ENCODE measurements around the gene MYO1E. TPM values are rescaled to one million over a fixed set of nuclear protein-coding genes. Genes with fewer than 3 reads are reported as not detected.

MYO1E gene
- total RNA-seq, 2 donors from 2014 or later = 47.8 to 65.6 TPM

- WGBS, 2 experiments (ENCODE audit: insufficient coverage in 1 of 2, insufficient read length in 1 of 2) = 93 to 94% methylated on average over 7 to 8 of the region's 9 CpGs
- no peak for TF ChIP-seq CTCF (conservative IDR thresholded peaks at IDR 0.05)
- Mint-ChIP-seq H3K4me1 (peaks cover 10% of the 10 kb centered on the region), H3K27ac (no peak overlapping the region), H3K9me3 (peaks cover 5% of the 10 kb centered on the region), H3K4me3 (no peak overlapping the region), H3K27me3 (ENCODE audit: insufficient read depth) (no peaks in the 10 kb centered on the region), H3K36me3 (ENCODE audit: low read depth) (peaks cover 30% of the 10 kb centered on the region)
- peaks cover 10% of the 10 kb centered on the region for H3K36me3 ChIP-seq (ENCODE audit: control insufficient read depth, insufficient read depth, low read length)
- H3K27ac ChIP-seq (ENCODE audit: low read depth, low read length) = no peak overlapping the region
- H3K27me3 ChIP-seq (ENCODE audit: control insufficient read depth, insufficient read depth, low read length, poor library complexity, severe bottlenecking) = no peaks in the 10 kb centered on the region
- H3K4me3 ChIP-seq (ENCODE audit: low read length) = no peak overlapping the region
- H3K9me3 ChIP-seq (ENCODE audit: control insufficient read depth, low read length) = peaks cover 11% of the 10 kb centered on the region
- H3K9ac ChIP-seq (ENCODE audit: extremely low read depth, low read length, poor library complexity, severe bottlenecking) = no peak overlapping the region
- no peak for DNase-seq
- no peaks in the 10 kb centered on the region for H3K4me1 ChIP-seq (ENCODE audit: control insufficient read depth, insufficient read depth, low read length)
These were observed 195.9 kb downstream of the MYO1E start for GRCh38 chr15:59176653-59177316.

DNA sequence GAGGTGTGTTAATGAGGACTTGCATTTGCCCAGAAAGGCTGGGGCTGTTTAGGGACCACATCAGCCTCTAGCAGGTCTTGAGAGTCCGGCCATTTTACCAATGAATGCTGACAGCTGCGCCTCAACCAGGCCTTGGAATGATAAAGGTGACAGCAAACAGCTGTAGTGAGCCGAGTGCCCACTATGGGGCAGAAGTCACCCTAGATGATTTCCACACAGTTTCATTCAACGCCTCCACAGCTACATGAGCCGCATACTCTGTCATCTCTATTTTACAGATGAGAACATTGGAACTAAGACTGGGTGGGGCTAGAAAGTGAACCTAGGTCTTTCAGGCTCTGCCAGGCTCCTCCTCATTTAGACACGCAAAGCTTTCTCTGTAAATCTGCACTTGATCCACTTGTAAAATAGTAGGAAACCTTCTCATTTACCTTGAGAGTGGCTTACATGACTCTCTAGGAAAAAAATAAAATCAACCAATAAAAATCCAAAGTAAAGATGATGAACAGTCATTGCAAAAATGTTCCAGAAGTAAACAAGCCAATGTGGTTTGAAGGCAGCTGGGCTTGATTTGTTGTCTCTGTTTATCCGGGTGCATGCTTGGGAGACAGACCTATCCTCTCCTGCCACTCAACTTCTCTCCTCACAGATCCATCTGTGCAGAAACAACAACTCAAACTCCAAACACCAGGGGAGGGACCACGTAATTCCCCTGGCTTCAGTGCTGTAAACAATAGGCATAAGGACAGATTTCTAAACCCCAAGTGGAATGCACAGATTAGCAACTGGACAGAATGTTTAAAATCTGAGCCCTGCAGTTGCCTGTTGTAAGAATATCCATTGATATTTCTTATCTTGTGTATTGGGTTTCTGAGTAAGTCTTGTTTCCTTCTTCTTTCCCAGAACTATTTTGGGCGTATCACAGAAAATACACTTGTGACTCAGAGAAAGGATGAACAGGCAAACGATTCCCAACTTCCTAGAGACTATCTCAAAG lies 197.5 kb downstream of the MYO1E start:
- Mint-ChIP-seq H3K9me3 (no peaks in the 10 kb centered on the region), H3K27ac (peak overlapping the region; percentile 16), H3K4me3 (no peak overlapping the region), H3K27me3 (ENCODE audit: insufficient read depth) (no peaks in the 10 kb centered on the region), H3K4me1 (peaks cover 17% of the 10 kb centered on the region), H3K36me3 (ENCODE audit: low read depth) (peaks cover 27% of the 10 kb centered on the region)
- H3K9ac ChIP-seq (ENCODE audit: extremely low read depth, low read length, poor library complexity, severe bottlenecking) = no peak overlapping the region
- peak; percentile 85 for DNase-seq
- no peak overlapping the region for H3K4me3 ChIP-seq (ENCODE audit: low read length)
- peaks cover 7% of the 10 kb centered on the region for H3K9me3 ChIP-seq (ENCODE audit: control insufficient read depth, low read length)
- H3K36me3 ChIP-seq (ENCODE audit: control insufficient read depth, insufficient read depth, low read length) = peaks cover 10% of the 10 kb centered on the region
- H3K27me3 ChIP-seq (ENCODE audit: control insufficient read depth, insufficient read depth, low read length, poor library complexity, severe bottlenecking) = no peaks in the 10 kb centered on the region
- H3K4me1 ChIP-seq (ENCODE audit: control insufficient read depth, insufficient read depth, low read length) = peaks cover 4% of the 10 kb centered on the region
- 69 to 81% methylated on average over 7 to 10 of the region's 10 CpGs for WGBS, 2 experiments (ENCODE audit: insufficient coverage in 1 of 2, insufficient read length in 1 of 2)
- peak; percentile 79 for TF ChIP-seq CTCF (conservative IDR thresholded peaks at IDR 0.05)
- H3K27ac ChIP-seq (ENCODE audit: low read depth, low read length) = no peak overlapping the region

GRCh38 chr15:59174151-59174834 lies 198.4 kb downstream of the MYO1E start:
- H3K36me3 Mint-ChIP-seq (ENCODE audit: low read depth) = peaks cover 27% of the 10 kb centered on the region

More at GRCh38 chr15:59174151-59174834, 198.4 kb downstream of the MYO1E start:
- no peak for DNase-seq
- no peak overlapping the region for H3K27ac Mint-ChIP-seq
- no peak overlapping the region for H3K4me3 ChIP-seq (ENCODE audit: low read length)
- no peak overlapping the region for H3K4me3 Mint-ChIP-seq
- H3K27me3 ChIP-seq (ENCODE audit: control insufficient read depth, insufficient read depth, low read length, poor library complexity, severe bottlenecking) = no peaks in the 10 kb centered on the region
- H3K27ac ChIP-seq (ENCODE audit: low read depth, low read length) = no peak overlapping the region
- no peaks in the 10 kb centered on the region for H3K27me3 Mint-ChIP-seq (ENCODE audit: insufficient read depth)
- peaks cover 7% of the 10 kb centered on the region for H3K9me3 ChIP-seq (ENCODE audit: control insufficient read depth, low read length)
- H3K36me3 ChIP-seq (ENCODE audit: control insufficient read depth, insufficient read depth, low read length) = peaks cover 10% of the 10 kb centered on the region
- no peaks in the 10 kb centered on the region for H3K9me3 Mint-ChIP-seq
- no peak for TF ChIP-seq CTCF (conservative IDR thresholded peaks at IDR 0.05)
- H3K9ac ChIP-seq (ENCODE audit: extremely low read depth, low read length, poor library complexity, severe bottlenecking) = no peak overlapping the region
- 87 to 95% methylated on average over 7 to 12 of the region's 12 CpGs for WGBS, 2 experiments (ENCODE audit: insufficient coverage in 1 of 2, insufficient read length in 1 of 2)
- H3K4me1 Mint-ChIP-seq = peaks cover 24% of the 10 kb centered on the region
- H3K4me1 ChIP-seq (ENCODE audit: control insufficient read depth, insufficient read depth, low read length) = peaks cover 4% of the 10 kb centered on the region
